GM18499 (cell line): ENCODE measurements around the gene SEMA3G.

ENCODE experiments used
- ATAC-seq: cut with Tn5 transposase; IDR thresholded peaks from one replicate; pipeline ENCODE4 v1.9.1; 2021; ENCODE audit warnings: moderate number of reproducible peaks; ENCODE audit not compliant: insufficient read depth, unreplicated experiment

Gene SEMA3G

GRCh38 chr3:52398670-52399081 is 46.2 kb downstream of the SEMA3G start:
- no peak for ATAC-seq

GRCh38 chr3:52397676-52398399 is 47.1 kb downstream of the SEMA3G start:
- no peak for ATAC-seq

DNA sequence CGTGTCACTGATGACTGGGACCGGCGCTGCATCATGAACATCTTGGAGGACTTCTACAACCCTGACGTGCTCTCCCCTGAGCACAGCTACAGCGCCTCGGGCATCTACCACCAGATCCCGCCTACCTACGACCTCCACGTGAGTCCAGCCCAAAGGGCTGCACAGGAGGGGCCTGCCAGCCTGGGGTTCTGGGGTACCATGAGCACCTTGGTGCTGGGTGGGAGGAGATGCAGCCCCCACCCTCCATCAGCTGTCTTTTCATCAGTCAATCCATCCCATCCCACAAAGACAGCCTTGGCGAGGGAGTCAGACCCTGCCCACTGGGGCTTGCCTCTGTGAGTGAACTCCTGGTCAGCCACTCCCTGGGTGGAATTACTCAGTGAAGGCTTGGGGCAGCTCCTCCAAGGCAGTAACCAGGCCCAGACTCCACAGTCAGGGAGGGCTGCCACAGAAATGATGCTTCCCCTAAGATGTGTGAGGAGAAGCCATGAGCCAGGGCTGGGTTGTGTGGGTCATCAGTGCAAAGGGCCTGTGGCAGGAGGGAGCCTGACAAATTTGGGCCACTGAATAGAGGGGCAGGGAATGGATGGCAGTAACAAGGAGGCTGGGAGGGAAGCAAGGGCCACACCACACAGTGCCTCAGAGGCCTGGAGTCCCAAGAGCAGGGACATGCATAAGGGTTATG is 47.9 kb downstream of the SEMA3G start:
- no peak for ATAC-seq

DNA sequence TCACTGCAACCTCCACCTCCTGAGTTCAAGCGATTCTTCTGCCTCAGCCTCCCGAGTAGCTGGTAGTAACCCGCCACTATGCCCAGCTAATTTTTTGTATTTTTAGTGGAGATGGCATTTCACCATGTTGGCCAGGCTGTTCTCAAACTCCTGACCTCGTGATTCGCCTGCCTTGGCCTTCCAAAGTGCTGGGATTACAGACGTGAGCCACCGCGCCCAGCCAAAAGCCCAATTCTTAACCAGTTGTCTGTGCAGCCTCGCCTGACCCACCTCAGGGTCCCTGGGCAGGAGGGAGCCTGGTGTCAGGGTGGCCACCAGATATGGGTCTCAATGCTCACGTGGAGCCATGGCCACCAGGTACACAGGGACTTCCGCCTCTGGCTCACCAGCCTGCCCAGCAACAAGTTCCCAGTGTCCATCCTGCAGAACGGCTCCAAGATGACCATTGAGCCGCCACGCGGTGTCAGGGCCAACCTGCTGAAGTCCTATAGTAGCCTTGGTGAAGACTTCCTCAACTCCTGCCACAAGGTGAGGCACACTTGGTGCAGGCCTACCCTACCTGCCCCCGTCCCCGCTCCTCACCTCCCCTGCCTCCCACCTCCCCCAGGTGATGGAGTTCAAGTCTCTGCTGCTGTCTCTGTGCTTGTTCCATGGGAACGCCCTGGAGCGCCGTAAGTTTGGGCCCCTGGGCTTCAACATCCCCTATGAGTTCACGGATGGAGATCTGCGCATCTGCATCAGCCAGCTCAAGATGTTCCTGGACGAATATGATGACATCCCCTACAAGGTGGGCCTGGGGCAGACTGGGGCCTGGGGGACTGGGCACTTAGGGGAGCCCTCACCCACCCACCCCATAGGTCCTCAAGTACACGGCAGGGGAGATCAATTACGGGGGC is 48.6 kb downstream of the SEMA3G start:
- no peak for ATAC-seq

DNA sequence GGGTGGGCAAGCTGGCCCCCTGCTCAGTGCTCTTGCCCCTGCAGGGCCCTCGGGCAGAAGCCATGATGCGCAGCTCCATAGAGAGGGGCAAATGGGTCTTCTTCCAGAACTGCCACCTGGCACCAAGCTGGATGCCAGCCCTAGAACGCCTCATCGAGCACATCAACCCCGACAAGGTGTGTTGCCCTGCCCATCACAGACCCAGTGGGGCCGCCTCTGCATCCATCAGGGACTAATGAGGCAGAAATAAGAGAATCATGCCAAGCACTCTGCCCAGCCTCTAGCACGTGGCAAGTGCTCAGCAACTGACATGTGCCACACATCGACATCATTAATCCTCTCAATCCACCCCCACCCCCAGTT is 49.4 kb downstream of the SEMA3G start:
- ATAC-seq, result no peak

- ATAC-seq, result no peak
These were observed 50.0 kb downstream of the SEMA3G start for GRCh38 chr3:52394751-52395502.

GRCh38 chr3:52393959-52394670 is 50.8 kb downstream of the SEMA3G start:
- no peak for ATAC-seq

DNA sequence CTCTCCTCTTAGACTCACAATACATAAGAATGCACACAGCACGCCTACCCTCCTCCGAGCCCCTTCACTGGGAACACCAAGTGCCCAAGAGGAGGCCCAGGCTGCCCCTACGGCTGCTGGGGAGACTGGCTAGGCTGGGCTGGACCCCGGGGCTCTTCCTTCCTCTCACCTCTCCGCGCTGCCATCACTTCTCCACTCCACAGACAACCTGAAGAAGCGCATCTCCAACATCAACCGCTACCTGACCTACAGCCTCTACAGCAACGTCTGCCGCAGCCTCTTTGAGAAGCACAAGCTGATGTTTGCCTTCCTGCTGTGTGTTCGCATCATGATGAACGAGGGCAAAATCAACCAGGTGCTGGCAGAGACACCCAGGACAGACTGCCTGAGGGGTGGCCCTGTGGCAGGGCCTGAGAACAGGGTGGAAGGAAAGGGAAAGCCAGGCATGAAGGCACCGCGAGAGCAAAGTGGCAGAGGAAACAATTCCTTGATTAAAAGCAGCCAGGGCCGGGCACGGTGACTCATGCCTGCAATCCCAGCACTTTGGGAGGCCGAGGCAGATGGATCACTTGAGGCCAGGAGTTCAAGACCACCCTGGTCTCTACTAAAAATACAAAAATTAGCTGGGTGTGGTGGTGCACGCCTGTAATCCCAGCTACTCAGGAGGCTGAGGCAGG is 51.6 kb downstream of the SEMA3G start:
- ATAC-seq, result no peak

DNA sequence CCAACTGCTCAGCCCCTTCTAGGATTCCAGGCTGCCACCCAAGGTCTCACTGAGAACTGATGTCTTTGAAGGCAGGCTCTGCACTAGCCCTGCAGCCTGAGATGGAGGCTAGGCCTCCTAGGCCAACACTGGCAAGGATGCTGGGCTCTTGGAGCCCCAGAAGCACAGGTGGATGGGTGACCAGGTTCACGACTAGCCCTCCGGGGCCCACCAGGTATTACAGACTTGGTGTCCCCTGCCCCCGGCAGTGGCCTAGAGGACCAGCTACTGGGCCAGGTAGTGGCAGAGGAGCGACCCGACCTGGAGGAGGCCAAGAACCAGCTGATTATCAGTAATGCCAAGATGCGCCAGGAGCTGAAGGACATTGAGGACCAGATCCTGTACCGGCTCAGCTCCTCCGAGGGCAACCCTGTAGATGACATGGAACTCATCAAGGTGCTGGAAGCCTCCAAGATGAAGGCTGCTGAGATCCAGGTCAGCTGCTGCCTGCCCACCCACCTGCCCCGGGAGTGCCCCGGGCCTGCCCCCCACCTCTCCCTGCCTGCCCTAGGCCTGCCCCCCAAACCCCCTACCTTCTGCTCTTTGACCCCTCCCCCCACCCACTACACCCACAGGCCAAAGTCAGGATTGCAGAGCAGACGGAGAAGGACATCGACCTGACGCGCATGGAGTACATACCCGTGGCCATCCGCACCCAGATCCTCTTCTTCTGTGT is 52.5 kb downstream of the SEMA3G start:
- no peak for ATAC-seq

DNA sequence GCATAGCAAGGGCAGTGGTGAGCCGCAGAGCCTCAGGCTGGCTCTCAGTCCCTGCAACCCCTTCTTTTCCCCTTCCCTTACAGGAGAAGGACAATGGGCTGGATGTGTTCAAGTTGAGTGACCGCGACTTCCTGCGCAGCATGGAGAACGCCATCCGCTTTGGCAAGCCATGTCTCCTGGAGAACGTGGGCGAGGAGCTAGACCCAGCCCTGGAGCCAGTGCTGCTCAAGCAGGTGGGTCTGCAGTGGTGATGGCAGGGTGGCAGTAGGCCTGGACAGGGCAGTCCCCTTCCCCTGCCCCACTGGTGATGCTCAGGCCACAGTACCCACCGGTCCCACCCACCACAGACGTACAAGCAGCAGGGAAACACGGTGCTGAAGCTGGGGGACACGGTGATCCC is 53.8 kb downstream of the SEMA3G start:
- ATAC-seq, result no peak

GRCh38 chr3:52388933-52389332 is 56.0 kb downstream of the SEMA3G start:
- ATAC-seq, result no peak

- ATAC-seq, result no peak
These were observed 56.5 kb downstream of the SEMA3G start for GRCh38 chr3:52388348-52388821.

- ATAC-seq, result no peak
These were observed 57.4 kb downstream of the SEMA3G start for GRCh38 chr3:52387481-52387880.

GRCh38 chr3:52385157-52385556 is 59.7 kb downstream of the SEMA3G start:
- ATAC-seq, result no peak

DNA sequence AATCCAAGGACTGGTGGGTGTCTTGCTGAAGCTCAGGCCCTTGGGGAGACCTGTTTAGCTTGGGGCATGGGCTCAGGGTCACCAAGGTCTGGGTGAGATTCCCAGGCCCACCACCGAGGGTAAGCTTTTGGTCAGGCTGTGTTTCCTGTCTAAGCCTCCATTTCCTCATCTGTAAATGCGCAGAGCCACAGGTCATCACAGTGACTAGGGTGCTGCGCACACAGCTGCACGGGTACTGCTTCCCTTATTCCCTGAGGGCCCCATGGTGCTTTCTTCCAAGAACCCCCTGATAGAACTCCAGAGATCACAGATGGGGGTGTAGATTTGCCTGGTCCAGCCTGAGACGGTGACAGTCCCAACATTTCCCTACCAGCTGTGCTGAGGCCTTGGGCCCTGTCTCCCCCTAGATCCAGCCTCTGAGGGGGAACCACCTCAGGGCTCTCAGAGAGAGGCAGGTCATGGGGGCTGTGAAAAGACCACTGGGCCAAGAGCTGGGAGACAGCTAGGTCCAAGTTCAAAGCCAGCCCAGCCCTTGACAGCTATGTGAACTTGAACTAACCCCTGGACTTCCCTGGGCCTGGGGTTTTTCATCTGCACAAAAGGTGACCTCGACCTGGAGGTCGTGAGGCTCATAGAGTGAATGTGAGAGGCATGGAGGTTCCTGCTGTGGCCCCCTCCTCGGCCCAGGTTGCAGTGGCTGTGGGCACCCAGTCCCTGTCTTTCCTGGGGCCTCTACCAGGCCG is 60.7 kb downstream of the SEMA3G start:
- ATAC-seq, result no peak

- no peak for ATAC-seq
These were observed 61.5 kb downstream of the SEMA3G start for GRCh38 chr3:52383446-52383845.
